ENCODE measurements around the gene CDC16. TPM values are rescaled to one million over a fixed set of nuclear protein-coding genes. Genes with fewer than 3 reads are reported as not detected.

Gene CDC16
- total and polyA plus RNA-seq, 2 of the 13 experiments (the other 11 are each of a cell fraction or from before 2014, with no cell fraction given), result 24.2 to 60.9 TPM

DNA sequence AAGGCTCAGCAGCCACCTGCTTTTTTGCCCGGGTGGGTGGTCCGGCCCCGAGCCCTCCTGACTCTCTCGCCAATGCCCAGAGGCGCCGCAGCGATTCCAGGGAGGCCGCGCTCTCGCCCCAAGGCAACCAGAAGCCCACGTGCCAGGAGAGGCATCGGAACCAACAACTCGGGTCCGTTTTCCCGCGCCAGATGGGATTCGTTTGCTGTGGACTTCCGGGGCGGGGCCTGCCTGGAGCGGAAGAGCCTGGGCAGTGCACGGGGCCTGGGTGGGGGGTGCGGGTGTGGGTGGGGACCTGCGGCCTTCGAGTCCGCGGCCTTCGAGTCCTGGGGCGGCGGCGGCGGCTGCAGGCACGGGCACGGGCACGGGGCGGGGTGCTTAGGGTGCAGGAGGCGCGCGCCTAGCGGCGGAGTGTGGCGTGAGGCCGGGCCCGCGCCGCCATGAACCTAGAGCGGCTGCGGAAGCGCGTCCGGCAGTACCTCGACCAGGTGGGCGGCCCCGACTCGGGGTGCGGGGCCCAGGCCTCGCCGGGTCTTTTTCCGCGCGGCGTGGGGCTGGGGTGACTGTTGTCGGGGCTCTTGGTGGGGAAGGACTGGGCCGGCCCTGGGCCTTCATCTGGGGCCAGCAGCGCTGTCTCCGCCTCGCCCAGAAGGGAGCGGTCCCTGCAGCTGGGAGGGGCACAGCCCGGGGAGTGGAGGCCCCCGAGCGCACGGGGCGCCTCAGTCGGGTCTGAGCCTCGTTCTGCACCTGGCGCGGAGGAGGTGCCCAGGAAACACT lies at the start of gene CDC16 (continued):
- TF ChIP-seq ZNF326 (CRISPR knock-in tag; IDR thresholded peaks at IDR 0.05; ENCODE audit: borderline replicate concordance), result no peak
- TF ChIP-seq, protein P1, sequence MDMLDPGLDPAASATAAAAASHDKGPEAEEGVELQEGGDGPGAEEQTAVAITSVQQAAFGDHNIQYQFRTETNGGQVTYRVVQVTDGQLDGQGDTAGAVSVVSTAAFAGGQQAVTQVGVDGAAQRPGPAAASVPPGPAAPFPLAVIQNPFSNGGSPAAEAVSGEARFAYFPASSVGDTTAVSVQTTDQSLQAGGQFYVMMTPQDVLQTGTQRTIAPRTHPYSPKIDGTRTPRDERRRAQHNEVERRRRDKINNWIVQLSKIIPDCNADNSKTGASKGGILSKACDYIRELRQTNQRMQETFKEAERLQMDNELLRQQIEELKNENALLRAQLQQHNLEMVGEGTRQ (IDR thresholded peaks at IDR 0.05; ENCODE audit: low read depth, low read length), result no peak
- TF ChIP-seq, protein P1 (CRISPR knock-in tag; IDR thresholded peaks at IDR 0.05; ENCODE audit: borderline replicate concordance), result peak; percentile 34; the same call in 1 of the 2 replicates
- TF ChIP-seq, protein P2, sequence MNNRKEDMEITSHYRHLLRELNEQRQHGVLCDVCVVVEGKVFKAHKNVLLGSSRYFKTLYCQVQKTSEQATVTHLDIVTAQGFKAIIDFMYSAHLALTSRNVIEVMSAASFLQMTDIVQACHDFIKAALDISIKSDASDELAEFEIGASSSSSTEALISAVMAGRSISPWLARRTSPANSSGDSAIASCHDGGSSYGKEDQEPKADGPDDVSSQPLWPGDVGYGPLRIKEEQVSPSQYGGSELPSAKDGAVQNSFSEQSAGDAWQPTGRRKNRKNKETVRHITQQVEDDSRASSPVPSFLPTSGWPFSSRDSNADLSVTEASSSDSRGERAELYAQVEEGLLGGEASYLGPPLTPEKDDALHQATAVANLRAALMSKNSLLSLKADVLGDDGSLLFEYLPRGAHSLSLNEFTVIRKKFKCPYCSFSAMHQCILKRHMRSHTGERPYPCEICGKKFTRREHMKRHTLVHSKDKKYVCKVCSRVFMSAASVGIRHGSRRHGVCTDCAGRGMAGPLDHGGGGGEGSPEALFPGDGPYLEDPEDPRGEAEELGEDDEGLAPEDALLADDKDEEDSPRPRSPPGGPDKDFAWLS (CRISPR knock-in tag; IDR thresholded peaks at IDR 0.05; ENCODE audit: borderline replicate concordance), result no peak
- peak; percentile 86 for TF ChIP-seq ZFP36L1 (CRISPR knock-in tag; IDR thresholded peaks at IDR 0.05)
- peak; percentile 48; the same call in 1 of the 2 replicates for TF ChIP-seq ZNF121 (CRISPR knock-in tag; IDR thresholded peaks at IDR 0.05)
- peak; percentile 94 for TF ChIP-seq ZBTB42 (CRISPR knock-in tag; IDR thresholded peaks at IDR 0.05)
- TF ChIP-seq ZNF138 (CRISPR knock-in tag; IDR thresholded peaks at IDR 0.05; ENCODE audit: low read depth), result peak; percentile 85; the same call in 1 of the 2 replicates
- no peak for TF ChIP-seq NR2F1 (CRISPR knock-in tag; IDR thresholded peaks at IDR 0.05)
- 0 out of 2 replicates have a peak, but pooled peaks have one; percentile 6 for TF ChIP-seq ZNF549 (CRISPR knock-in tag; IDR thresholded peaks at IDR 0.05)
- peak; percentile 97 for TF ChIP-seq ZNF552 (CRISPR knock-in tag; IDR thresholded peaks at IDR 0.05; ENCODE audit: borderline replicate concordance)
- TF ChIP-seq ZNF44 (CRISPR knock-in tag; IDR thresholded peaks at IDR 0.05), result no peak
- TF ChIP-seq, protein P3, sequence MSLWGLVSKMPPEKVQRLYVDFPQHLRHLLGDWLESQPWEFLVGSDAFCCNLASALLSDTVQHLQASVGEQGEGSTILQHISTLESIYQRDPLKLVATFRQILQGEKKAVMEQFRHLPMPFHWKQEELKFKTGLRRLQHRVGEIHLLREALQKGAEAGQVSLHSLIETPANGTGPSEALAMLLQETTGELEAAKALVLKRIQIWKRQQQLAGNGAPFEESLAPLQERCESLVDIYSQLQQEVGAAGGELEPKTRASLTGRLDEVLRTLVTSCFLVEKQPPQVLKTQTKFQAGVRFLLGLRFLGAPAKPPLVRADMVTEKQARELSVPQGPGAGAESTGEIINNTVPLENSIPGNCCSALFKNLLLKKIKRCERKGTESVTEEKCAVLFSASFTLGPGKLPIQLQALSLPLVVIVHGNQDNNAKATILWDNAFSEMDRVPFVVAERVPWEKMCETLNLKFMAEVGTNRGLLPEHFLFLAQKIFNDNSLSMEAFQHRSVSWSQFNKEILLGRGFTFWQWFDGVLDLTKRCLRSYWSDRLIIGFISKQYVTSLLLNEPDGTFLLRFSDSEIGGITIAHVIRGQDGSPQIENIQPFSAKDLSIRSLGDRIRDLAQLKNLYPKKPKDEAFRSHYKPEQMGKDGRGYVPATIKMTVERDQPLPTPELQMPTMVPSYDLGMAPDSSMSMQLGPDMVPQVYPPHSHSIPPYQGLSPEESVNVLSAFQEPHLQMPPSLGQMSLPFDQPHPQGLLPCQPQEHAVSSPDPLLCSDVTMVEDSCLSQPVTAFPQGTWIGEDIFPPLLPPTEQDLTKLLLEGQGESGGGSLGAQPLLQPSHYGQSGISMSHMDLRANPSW (CRISPR knock-in tag; IDR thresholded peaks at IDR 0.05; ENCODE audit: borderline replicate concordance), result no peak
- TF ChIP-seq AGO2 (optimal IDR thresholded peaks at IDR 0.05; ENCODE audit: low read depth, low read length), result peak; percentile 65
- TF ChIP-seq, protein P4, sequence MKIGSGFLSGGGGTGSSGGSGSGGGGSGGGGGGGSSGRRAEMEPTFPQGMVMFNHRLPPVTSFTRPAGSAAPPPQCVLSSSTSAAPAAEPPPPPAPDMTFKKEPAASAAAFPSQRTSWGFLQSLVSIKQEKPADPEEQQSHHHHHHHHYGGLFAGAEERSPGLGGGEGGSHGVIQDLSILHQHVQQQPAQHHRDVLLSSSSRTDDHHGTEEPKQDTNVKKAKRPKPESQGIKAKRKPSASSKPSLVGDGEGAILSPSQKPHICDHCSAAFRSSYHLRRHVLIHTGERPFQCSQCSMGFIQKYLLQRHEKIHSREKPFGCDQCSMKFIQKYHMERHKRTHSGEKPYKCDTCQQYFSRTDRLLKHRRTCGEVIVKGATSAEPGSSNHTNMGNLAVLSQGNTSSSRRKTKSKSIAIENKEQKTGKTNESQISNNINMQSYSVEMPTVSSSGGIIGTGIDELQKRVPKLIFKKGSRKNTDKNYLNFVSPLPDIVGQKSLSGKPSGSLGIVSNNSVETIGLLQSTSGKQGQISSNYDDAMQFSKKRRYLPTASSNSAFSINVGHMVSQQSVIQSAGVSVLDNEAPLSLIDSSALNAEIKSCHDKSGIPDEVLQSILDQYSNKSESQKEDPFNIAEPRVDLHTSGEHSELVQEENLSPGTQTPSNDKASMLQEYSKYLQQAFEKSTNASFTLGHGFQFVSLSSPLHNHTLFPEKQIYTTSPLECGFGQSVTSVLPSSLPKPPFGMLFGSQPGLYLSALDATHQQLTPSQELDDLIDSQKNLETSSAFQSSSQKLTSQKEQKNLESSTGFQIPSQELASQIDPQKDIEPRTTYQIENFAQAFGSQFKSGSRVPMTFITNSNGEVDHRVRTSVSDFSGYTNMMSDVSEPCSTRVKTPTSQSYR (CRISPR knock-in tag; IDR thresholded peaks at IDR 0.05; ENCODE audit: borderline replicate concordance), result peak; percentile 63; the same call in 1 of the 2 replicates
- no peak; the same call in 1 of the 2 replicates for TF ChIP-seq ZNF143 (CRISPR knock-in tag; IDR thresholded peaks at IDR 0.05)
- no peak for TF ChIP-seq ZBTB3 (CRISPR knock-in tag; IDR thresholded peaks at IDR 0.05; ENCODE audit: borderline replicate concordance, low read depth)
- TF ChIP-seq ZNF619 (CRISPR knock-in tag; IDR thresholded peaks at IDR 0.05), result no peak
